Esophagus (tissue), 2 donors: Measurements from ENCODE around the gene GPD2. TPM values are rescaled to one million over a fixed set of nuclear protein-coding genes. Genes with fewer than 3 reads are reported as not detected.

Experiments used
- H3K27ac ChIP-seq, 2 donors: one replicate each; pipeline ENCODE4 v1.5.1; 2013; ENCODE audit warnings: low read depth in 2 of 2, mild to moderate bottlenecking in 2 of 2, inconsistent platforms in 1 of 2, low read length in 1 of 2, moderate library complexity in 1 of 2
- H3K27me3 ChIP-seq, 2 donors: one replicate each; pipeline ENCODE4 v1.6.1; 2013; ENCODE audit warnings: low read length in 2 of 2, control low read depth in 1 of 2, mild to moderate bottlenecking in 1 of 2; ENCODE audit not compliant: insufficient read depth in 2 of 2, control insufficient read depth in 1 of 2
- H3K36me3 ChIP-seq, 2 donors: one replicate each; pipeline ENCODE4 v1.6.1; 2013; ENCODE audit warnings: low read length in 1 of 2; ENCODE audit not compliant: control insufficient read depth in 2 of 2, insufficient read depth in 2 of 2
- H3K4me1 ChIP-seq, 2 donors: one replicate each; pipeline ENCODE4 v1.6.1; 2013; ENCODE audit warnings: low read length in 1 of 2; ENCODE audit not compliant: control insufficient read depth in 2 of 2, insufficient read depth in 2 of 2
- H3K4me3 ChIP-seq, 2 donors: one replicate each; pipeline ENCODE4 v1.5.1; 2013; ENCODE audit warnings: low read length in 2 of 2, mild to moderate bottlenecking in 2 of 2, low read depth in 1 of 2, moderate library complexity in 1 of 2
- H3K9me3 ChIP-seq, 2 donors: one replicate each; pipeline ENCODE4 v1.6.1; 2013; ENCODE audit warnings: mild to moderate bottlenecking in 2 of 2, low read depth in 1 of 2, low read length in 1 of 2, moderate library complexity in 1 of 2; ENCODE audit not compliant: control insufficient read depth in 2 of 2, insufficient read depth in 1 of 2
- WGBS, 2 donors: extraction: QIAGEN DNeasy Blood & Tissue Kit; methylation state at CpG; one replicate each; pipeline ENCODE4 v1.1.7; 2013; 5-methylcytosine and 5-hydroxymethylcytosine counted together
- polyA plus RNA-seq, 2 donors: library from polyadenylated mRNA; stranded (reverse); fragments of 200-250 nt; gene quantifications; one replicate each; pipeline ENCODE4 v1.2.3, GENCODE V29; 2013
- donor health status: healthy with polysubstance abuse.
- donor health status: Bipolar disorder and iron deficiency.

GPD2 gene
- polyA plus RNA-seq, 2 donors: 16.4 to 22.2 TPM

- Histone ChIP-seq H3K27ac (no peak overlapping the region), H3K4me1 (no peaks in the 10 kb centered on the region), H3K4me3 (no peak overlapping the region), H3K27me3 (no peaks in the 10 kb centered on the region), H3K9me3 (no peaks in the 10 kb centered on the region), H3K36me3 (no peaks in the 10 kb centered on the region)
- WGBS, 2 donors: 36 to 39% methylated on average over 10 of the region's 10 CpGs
Observed at GRCh38 chr2:156589381-156590079, 153.4 kb downstream of the GPD2 start.

GRCh38 chr2:156590085-156590739, 154.0 kb downstream of the GPD2 start:
- no peaks in the 10 kb centered on the region for H3K36me3 ChIP-seq
- 47 to 56% methylated on average over 2 of the region's 2 CpGs for WGBS, 2 donors

GRCh38 chr2:156592809-156593593, 156.8 kb downstream of the GPD2 start:
- Histone ChIP-seq H3K4me1 (no peaks in the 10 kb centered on the region), H3K4me3 (no peak overlapping the region), H3K27ac (no peak overlapping the region), H3K9me3 (no peaks in the 10 kb centered on the region), H3K36me3 (no peaks in the 10 kb centered on the region), H3K27me3 (no peaks in the 10 kb centered on the region)
- 83 to 84% methylated on average over 8 of the region's 8 CpGs for WGBS, 2 donors

More at GRCh38 chr2:156590085-156590739, 154.0 kb downstream of the GPD2 start:
- H3K27me3 ChIP-seq: no peaks in the 10 kb centered on the region
- H3K9me3 ChIP-seq: no peaks in the 10 kb centered on the region
- H3K4me3 ChIP-seq: no peak overlapping the region
- H3K27ac ChIP-seq: no peak overlapping the region
- H3K4me1 ChIP-seq: no peaks in the 10 kb centered on the region

- Histone ChIP-seq H3K27ac (no peak overlapping the region), H3K4me1 (no peaks in the 10 kb centered on the region), H3K27me3 (no peaks in the 10 kb centered on the region), H3K9me3 (no peaks in the 10 kb centered on the region), H3K36me3 (no peaks in the 10 kb centered on the region), H3K4me3 (no peak overlapping the region)
- 60 to 84% methylated on average over 2 of the region's 2 CpGs for WGBS, 2 donors
Observed at GRCh38 chr2:156593594-156593921, 157.4 kb downstream of the GPD2 start.

- H3K27ac ChIP-seq: no peak overlapping the region
- H3K4me3 ChIP-seq: no peak overlapping the region
- H3K4me1 ChIP-seq: no peaks in the 10 kb centered on the region
- no peaks in the 10 kb centered on the region for H3K27me3 ChIP-seq
- H3K36me3 ChIP-seq: no peaks in the 10 kb centered on the region
- WGBS, 2 donors: 50 to 52% methylated on average over 1 of the region's 1 CpG
- H3K9me3 ChIP-seq: no peaks in the 10 kb centered on the region
Observed at GRCh38 chr2:156598563-156598962, 162.4 kb downstream of the GPD2 start.

- Histone ChIP-seq H3K9me3 (no peaks in the 10 kb centered on the region), H3K27me3 (no peaks in the 10 kb centered on the region), H3K36me3 (no peaks in the 10 kb centered on the region), H3K4me3 (no peak overlapping the region), H3K4me1 (no peaks in the 10 kb centered on the region), H3K27ac (no peak overlapping the region)
- 87% methylated on average over 3 of the region's 3 CpGs for WGBS, 2 donors
Observed at GRCh38 chr2:156600196-156600595, 164.0 kb downstream of the GPD2 start.

- H3K27me3 ChIP-seq: no peaks in the 10 kb centered on the region
- no peak overlapping the region for H3K4me3 ChIP-seq
- no peaks in the 10 kb centered on the region for H3K4me1 ChIP-seq
- no peak overlapping the region for H3K27ac ChIP-seq
- H3K36me3 ChIP-seq: no peaks in the 10 kb centered on the region
- no peaks in the 10 kb centered on the region for H3K9me3 ChIP-seq
- WGBS, 2 donors: 85 to 88% methylated on average over 6 of the region's 6 CpGs
Observed at GRCh38 chr2:156601855-156602551, 165.8 kb downstream of the GPD2 start.

- H3K4me1 ChIP-seq: no peaks in the 10 kb centered on the region
- no peaks in the 10 kb centered on the region for H3K9me3 ChIP-seq
- no peak overlapping the region for H3K27ac ChIP-seq
- no peak overlapping the region for H3K4me3 ChIP-seq
- no peaks in the 10 kb centered on the region for H3K36me3 ChIP-seq
- H3K27me3 ChIP-seq: no peaks in the 10 kb centered on the region
Observed at GRCh38 chr2:156602552-156602933, 166.4 kb downstream of the GPD2 start.

GRCh38 chr2:156615836-156616322, 179.7 kb downstream of the GPD2 start:
- Histone ChIP-seq H3K4me3 (no peak overlapping the region), H3K9me3 (no peaks in the 10 kb centered on the region), H3K27me3 (no peaks in the 10 kb centered on the region), H3K27ac (no peak overlapping the region), H3K36me3 (no peaks in the 10 kb centered on the region), H3K4me1 (no peaks in the 10 kb centered on the region)
- WGBS, 2 donors: 56 to 63% methylated on average over 2 of the region's 2 CpGs
